GM23338 (cell line): ENCODE measurements around the gene DMD. TPM values are rescaled to one million over a fixed set of nuclear protein-coding genes. Genes with fewer than 3 reads are reported as not detected.
"Not testable (repeated sequence)": the region's sequence is repeated elsewhere in the genome, so short reads cannot be mapped to it uniquely, and the experiment has no call there.

Source experiments
- ATAC-seq: fragments of 200-7000 bp; cut with Tn5 transposase; 3 replicates; pipeline ENCODE4 v1.9.1; 2020
- DNase-seq: peaks from one replicate; pipeline ENCODE4 v3.0.0-alpha.2; 2015; ENCODE audit warnings: low spot score
- H2AFZ ChIP-seq: fragments of 200-600 bp; sonication (generic); 2 replicates; pipeline ENCODE4 v1.8.0; 2016; ENCODE audit warnings: antibody characterized with exemption, mild to moderate bottlenecking, moderate library complexity
- H3F3A ChIP-seq: fragments of 200-600 bp; sonication (generic); replicated peaks from 2 replicates; pipeline ENCODE4 v1.8.0; 2017; ENCODE audit warnings: antibody characterized with exemption, mixed run types, low read depth
- H3K27ac ChIP-seq: fragments of 200-600 bp; sonication (generic); 2 replicates; pipeline ENCODE4 v1.6.1; 2016; ENCODE audit warnings: low read depth
- H3K27me3 ChIP-seq: fragments of 200-600 bp; sonication (generic); 2 replicates; pipeline ENCODE4 v1.8.0; 2016; ENCODE audit warnings: mild to moderate bottlenecking, mixed run types, moderate library complexity; ENCODE audit not compliant: insufficient read depth
- H3K36me3 ChIP-seq: fragments of 200-600 bp; sonication (generic); 2 replicates; pipeline ENCODE4 v1.8.0; 2016; ENCODE audit warnings: mild to moderate bottlenecking; ENCODE audit not compliant: insufficient read depth
- H3K4me1 ChIP-seq: fragments of 200-600 bp; sonication (generic); 2 replicates; pipeline ENCODE4 v1.8.0; 2016; ENCODE audit warnings: mild to moderate bottlenecking, moderate library complexity; ENCODE audit not compliant: insufficient read depth
- H3K4me2 ChIP-seq: fragments of 200-600 bp; sonication (generic); 2 replicates; pipeline ENCODE4 v1.7.1; 2017; ENCODE audit warnings: mixed run types
- H3K4me3 ChIP-seq: fragments of 200-600 bp; sonication (generic); 2 replicates; pipeline ENCODE4 v1.6.1; 2016; ENCODE audit warnings: mixed run types
- H3K79me2 ChIP-seq: fragments of 200-600 bp; sonication (generic); replicated peaks from 2 replicates; pipeline ENCODE4 v1.8.0; 2017; ENCODE audit warnings: mild to moderate bottlenecking; ENCODE audit not compliant: insufficient read depth
- H3K9me2 ChIP-seq: fragments of 200-600 bp; sonication (generic); 2 replicates; pipeline ENCODE4 v1.8.0; 2017; ENCODE audit not compliant: insufficient read depth
- H4K20me1 ChIP-seq: fragments of 200-600 bp; sonication (generic); replicated peaks from 2 replicates; pipeline ENCODE4 v1.8.0; 2017; ENCODE audit warnings: mild to moderate bottlenecking; ENCODE audit not compliant: insufficient read depth
- H3K27ac Mint-ChIP-seq: 2 replicates; pipeline ENCODE4 v1.8.0; 2020; ENCODE audit warnings: inconsistent platforms, mild to moderate bottlenecking, moderate library complexity, mixed read lengths
- H3K27me3 Mint-ChIP-seq: 3 replicates; pipeline ENCODE4 v1.8.0; 2022; ENCODE audit warnings: low read depth, mild to moderate bottlenecking, moderate library complexity, mixed read lengths, inconsistent platforms; ENCODE audit not compliant: insufficient read depth, poor library complexity
- H3K36me3 Mint-ChIP-seq: 3 replicates; pipeline ENCODE4 v1.8.0; 2021; ENCODE audit warnings: low read depth, mild to moderate bottlenecking, inconsistent platforms, moderate library complexity, mixed read lengths
- H3K4me1 Mint-ChIP-seq: 3 replicates; pipeline ENCODE4 v1.8.0; 2020; ENCODE audit warnings: mild to moderate bottlenecking, inconsistent platforms, mixed read lengths
- H3K4me3 Mint-ChIP-seq: 3 replicates; pipeline ENCODE4 v1.8.0; 2021; ENCODE audit warnings: moderate library complexity, mild to moderate bottlenecking, inconsistent platforms, mixed read lengths
- H3K9me3 Mint-ChIP-seq: 3 replicates; pipeline ENCODE4 v1.8.0; 2020; ENCODE audit warnings: moderate library complexity, mild to moderate bottlenecking, inconsistent platforms, mixed read lengths
- ETS1 ChIP-seq: IDR thresholded peaks from 2 replicates; pipeline ENCODE4 v1.6.1; 2016; ENCODE audit warnings: antibody characterized with exemption
- EZH2phosphoT487 ChIP-seq: fragments of 200-600 bp; sonication (generic); IDR thresholded peaks from one replicate; pipeline ENCODE4 v1.8.1; 2018; ENCODE audit warnings: antibody characterized with exemption; ENCODE audit not compliant: unreplicated experiment
- NANOG ChIP-seq: IDR thresholded peaks from 2 replicates; pipeline ENCODE4 v1.6.1; 2016; ENCODE audit warnings: antibody characterized with exemption, borderline replicate concordance
- ZNF462 ChIP-seq: fragments of 250-450 bp; sonication (Bioruptor Pico); IDR thresholded peaks from 2 replicates; pipeline ENCODE4 v1.5.0; 2020; ENCODE audit warnings: mild to moderate bottlenecking, moderate library complexity
- polyA plus RNA-seq: library from polyadenylated mRNA; unstranded; fragments of >200 nt; fragmentation: Nextera tagmentation; extraction: Ambion mirVana; gene quantifications from 2 replicates; pipeline ENCODE4 v1.2.1, GENCODE V29; 2016
- total RNA-seq: library from RNA; depleted of rRNA; stranded (reverse); fragments of >200 nt; shearing (Covaris generic); gene quantifications from 2 replicates; pipeline ENCODE4 v1.2.3, GENCODE V29; 2014

The DMD gene
- total and polyA plus RNA-seq, 2 experiments from 2014 or later, result 4.5 to 7.6 TPM

GRCh38 chrX:33188286-33188685 is 23.1 kb downstream of the DMD start (continued):
- TF ChIP-seq ZNF462 (CRISPR knock-in tag) (no peak), ETS1 (no peak), NANOG (no peak), EZH2phosphoT487 (no peak)

GRCh38 chrX:33184803-33185202 is 26.5 kb downstream of the DMD start:
- not testable (repeated sequence) for H3K4me3 ChIP-seq, H3K27ac Mint-ChIP-seq, H3K36me3 Mint-ChIP-seq, H3K27ac ChIP-seq, H3K27me3 Mint-ChIP-seq, H3K4me2 ChIP-seq, H3F3A ChIP-seq, H3K9me2 ChIP-seq, H3K4me3 Mint-ChIP-seq, H3K79me2 ChIP-seq, H4K20me1 ChIP-seq, H3K36me3 ChIP-seq, DNase-seq, ATAC-seq, H3K9me3 Mint-ChIP-seq, H2AFZ ChIP-seq
- H3K27me3 ChIP-seq, result peaks cover 24% of the 10 kb centered on the region
- H3K4me1 ChIP-seq, result peaks cover 21% of the 10 kb centered on the region
- peaks cover 31% of the 10 kb centered on the region for H3K4me1 Mint-ChIP-seq
